Measurements from ENCODE around the gene MXRA7. TPM values are rescaled to one million over a fixed set of nuclear protein-coding genes. Genes with fewer than 3 reads are reported as not detected.

The MXRA7 gene
- total and polyA plus RNA-seq, 2 donors (not counting 3 experiments of a cell fraction or from before 2014, with no cell fraction given), result 49.5 to 95.8 TPM

DNA sequence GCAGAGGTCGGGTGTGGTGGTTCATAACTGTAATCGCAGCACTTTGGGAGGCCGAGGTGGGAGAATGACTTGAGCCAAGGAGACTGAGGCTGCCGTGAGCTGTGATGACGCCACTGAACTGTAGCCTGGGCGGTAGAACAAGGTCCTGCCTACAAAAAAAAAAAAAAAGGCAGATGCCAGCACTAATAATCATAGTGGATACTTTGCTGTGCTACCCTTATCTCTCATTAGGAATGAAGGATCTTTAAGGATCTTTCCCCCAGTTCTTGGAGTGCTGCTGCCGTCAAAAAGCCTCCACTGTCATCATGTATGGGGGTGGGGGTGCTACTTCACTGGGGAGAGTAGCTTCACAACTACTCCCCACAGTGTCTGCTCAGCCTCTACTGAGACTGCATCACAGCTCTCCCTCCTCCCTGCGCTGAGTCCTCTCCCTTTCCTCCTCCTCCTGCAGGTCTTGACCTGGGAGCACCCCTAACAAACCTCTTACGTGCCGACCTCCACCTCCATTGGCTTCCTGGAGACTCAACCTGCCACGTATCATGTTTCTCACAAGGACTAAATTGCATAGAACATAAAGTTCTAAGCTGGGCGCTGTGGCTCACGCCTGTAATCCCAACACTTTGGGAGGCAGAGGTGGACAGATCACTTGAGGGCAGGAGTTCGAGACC lies 42.8 kb downstream of the MXRA7 start:
- TF ChIP-seq, protein P1, sequence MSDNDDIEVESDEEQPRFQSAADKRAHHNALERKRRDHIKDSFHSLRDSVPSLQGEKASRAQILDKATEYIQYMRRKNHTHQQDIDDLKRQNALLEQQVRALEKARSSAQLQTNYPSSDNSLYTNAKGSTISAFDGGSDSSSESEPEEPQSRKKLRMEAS (IDR thresholded peaks at IDR 0.05; ENCODE audit: insufficient read depth, insufficient read length), result no peak
- TF ChIP-seq POLR2AphosphoS5 (IDR thresholded peaks at IDR 0.05; ENCODE audit: insufficient read depth, low read depth, low read length) (no peak), FOS (IDR thresholded peaks at IDR 0.05; ENCODE audit: borderline replicate concordance, insufficient read depth, low read length) (no peak), EZH2 (IDR thresholded peaks at IDR 0.05; ENCODE audit: borderline replicate concordance, low read depth, low read length, severe bottlenecking) (no peak), GATA2 (IDR thresholded peaks at IDR 0.05; ENCODE audit: insufficient read depth, insufficient read length, low read depth, low read length) (no peak), CTCF (IDR thresholded peaks at IDR 0.05; ENCODE audit: extremely low read depth in 1 of 2, insufficient read depth in 1 of 2, low read depth in 1 of 2, low read length in 2 of 2) (no peak), POLR2A (IDR thresholded peaks at IDR 0.05; ENCODE audit: low read depth, low read length) (no peak), JUN (IDR thresholded peaks at IDR 0.05; ENCODE audit: borderline replicate concordance, insufficient read depth, insufficient read length, low read depth) (no peak), MYC (IDR thresholded peaks at IDR 0.05; ENCODE audit: low read depth, low read length) (no peak)
- no peaks in the 10 kb centered on the region for H3K9me3 ChIP-seq (replicated peaks; ENCODE audit: control insufficient read depth, insufficient read depth, low read length)
- no peaks in the 10 kb centered on the region for H3K9me1 ChIP-seq (replicated peaks; ENCODE audit: control insufficient read depth, extremely low read depth, insufficient read depth, low read length)
- POLR2A ChIA-PET, result no interaction called here
- no peaks in the 10 kb centered on the region for H3K79me2 ChIP-seq (ENCODE audit: control insufficient read depth, insufficient read depth, low read length)
- no TSS peak for BruUV-seq (replicated peaks)
- no peak overlapping the region for H3K27ac ChIP-seq (ENCODE audit: insufficient read depth, low read depth, low read length)
- peaks cover 11% of the 10 kb centered on the region for H3K4me1 ChIP-seq (ENCODE audit: control insufficient read depth, extremely low read depth, insufficient read depth, low read length)
- H3K4me2 ChIP-seq (ENCODE audit: insufficient read depth, low read length), result no peak overlapping the region
- H4K20me1 ChIP-seq (replicated peaks; ENCODE audit: control insufficient read depth, extremely low read depth, insufficient read depth, low read length), result no peaks in the 10 kb centered on the region
- H3K27me3 ChIP-seq (ENCODE audit: control insufficient read depth in 2 of 2, insufficient read depth in 2 of 2, low read length in 2 of 2), result peaks cover 5 to 10% of the 10 kb centered on the region in 2 experiments
- H3K36me3 ChIP-seq (ENCODE audit: control insufficient read depth in 2 of 2, extremely low read depth in 1 of 2, insufficient read depth in 2 of 2, low read length in 2 of 2), result no peaks in the 10 kb centered on the region
- FAIRE-seq (no peak), DNase-seq (ENCODE audit: low read depth, low spot score) (no peak)
- no peak overlapping the region for H3K9ac ChIP-seq (replicated peaks; ENCODE audit: extremely low read depth, insufficient read depth, low read length)
- dilution Hi-C loops (cut with MboI; ENCODE audit: extremely low pct_ligation_motif_present, low sequenced_read_pairs), result no loop called here
- no peak overlapping the region for H2AFZ ChIP-seq (ENCODE audit: low read depth, low read length)
- H3K4me3 ChIP-seq (replicated peaks in 1 of 3; ENCODE audit: insufficient read depth in 1 of 3, low read depth in 1 of 3, low read length in 3 of 3), result no peak overlapping the region
- CTCF ChIA-PET, result interaction anchor here (0.6 to 0.9 kb wide), 2 partner anchors 13 to 82 kb away, joined by 3 read pairs; partner anchors contain the start of gene ST6GALNAC2
- intact Hi-C loops (cut with micrococcal nuclease), result no loop called here
